GM18508 (cell line): Measurements from ENCODE around the gene ZNF593OS.

Experiments used
- ATAC-seq: cut with Tn5 transposase; IDR thresholded peaks from one replicate; pipeline ENCODE4 v1.9.1; 2021; ENCODE audit warnings: moderate number of reproducible peaks; ENCODE audit not compliant: insufficient read depth, unreplicated experiment

The ZNF593OS gene

DNA sequence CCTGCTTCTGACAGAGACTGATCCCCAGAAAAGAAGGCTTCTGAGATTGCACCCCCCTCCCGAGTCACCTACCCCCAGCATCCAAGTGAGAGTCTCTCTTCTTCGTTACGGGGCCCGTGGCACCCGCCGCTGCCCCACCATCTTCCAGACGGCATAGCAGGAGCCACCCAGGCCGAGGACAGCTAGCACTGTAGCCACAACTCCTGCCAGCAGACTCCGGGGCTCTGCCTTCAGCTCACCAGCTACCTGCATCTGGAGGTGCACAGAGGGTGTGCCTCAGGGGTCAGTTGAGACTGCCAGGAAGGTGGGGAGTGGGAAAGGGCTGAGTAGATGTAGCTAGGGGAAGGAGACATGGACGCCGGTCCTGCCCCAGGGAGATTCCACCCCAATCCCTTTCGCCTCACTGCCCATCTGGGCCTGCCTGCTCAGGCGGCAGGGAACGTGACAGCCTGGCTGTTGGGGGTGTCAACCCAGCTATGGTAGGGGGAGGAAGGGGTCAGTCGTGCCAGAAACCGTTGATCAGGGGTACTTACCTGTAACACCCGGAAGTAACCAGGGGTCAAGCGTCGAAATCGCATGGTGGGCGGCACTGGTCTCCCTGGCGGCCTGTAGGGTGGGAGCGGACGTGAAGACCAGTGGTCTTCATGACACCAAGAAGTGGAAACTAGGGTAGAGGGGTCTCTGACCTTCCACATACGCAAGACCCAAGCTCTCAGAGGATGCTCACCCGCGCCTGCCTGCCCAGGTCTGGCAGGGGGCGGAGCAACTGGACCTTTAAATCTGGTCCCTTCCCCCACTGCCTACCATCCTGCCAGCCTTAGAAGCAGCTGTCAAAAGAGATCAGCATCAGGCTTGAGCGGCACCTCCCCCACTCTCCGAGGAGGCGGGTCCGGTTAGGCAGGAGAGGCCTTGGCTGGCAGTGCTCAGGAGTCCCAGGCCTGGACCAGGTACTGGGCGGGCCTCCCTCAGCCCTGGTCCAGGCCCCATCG, at the start of gene ZNF593OS:
ZNF593OS (minus strand) TSS at position 749 of the 989 bp plus-strand sequence; CDS start at position 578, 171 bp downstream.
- no peak for ATAC-seq

DNA sequence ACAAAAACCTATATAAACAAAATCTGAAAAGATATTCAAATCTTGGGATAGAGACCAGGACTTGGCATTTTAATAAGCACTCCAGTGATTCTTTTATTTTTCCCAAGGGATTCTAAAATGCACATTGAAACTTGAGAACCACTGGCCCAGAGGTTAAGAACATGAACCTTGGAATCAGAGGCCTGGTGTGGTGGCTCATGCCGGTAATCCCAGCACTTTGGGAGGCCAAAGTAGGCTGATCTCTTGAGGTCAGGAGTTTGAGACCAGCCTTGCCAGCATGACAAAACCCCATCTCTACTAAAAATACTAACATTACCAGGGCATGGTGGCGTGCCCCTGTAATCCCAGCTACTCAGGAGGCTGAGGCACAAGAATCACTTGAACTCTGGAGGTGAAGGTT, 49.5 kb upstream of the ZNF593OS start:
- ATAC-seq = no peak

DNA sequence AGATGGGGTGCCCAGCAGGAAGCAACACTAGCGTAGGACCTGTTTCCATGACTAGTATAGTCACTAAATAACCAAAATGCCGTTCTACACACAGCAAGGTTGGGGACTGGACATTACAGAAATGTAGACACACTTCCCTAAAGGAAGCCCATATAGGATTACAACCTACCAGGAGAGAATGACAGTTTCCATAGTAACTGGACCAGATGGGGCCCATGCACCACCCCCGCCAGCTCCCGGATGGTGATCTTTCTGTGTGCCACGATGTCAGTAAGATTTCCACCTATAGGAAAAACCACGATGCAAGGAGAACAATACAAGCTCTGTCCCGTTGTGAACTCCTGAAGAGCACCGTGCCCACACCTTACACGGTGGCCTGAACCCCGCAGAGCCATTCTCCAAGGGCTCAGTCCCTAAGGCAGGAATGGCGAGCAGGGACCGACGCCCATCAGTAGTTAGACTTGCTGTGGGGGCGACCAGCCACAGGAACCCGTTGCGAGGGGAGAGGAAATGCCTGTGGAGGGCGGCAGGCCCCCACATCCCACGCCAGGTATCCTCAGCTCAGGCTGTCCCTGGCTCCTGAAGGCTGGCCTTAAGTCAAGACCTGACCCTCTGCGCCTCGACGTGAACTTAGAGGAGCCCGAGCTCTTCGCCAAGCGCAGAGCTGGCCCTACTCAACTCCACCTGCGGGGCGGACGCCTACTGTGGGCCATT, 48.7 kb upstream of the ZNF593OS start:
- ATAC-seq = no peak

DNA sequence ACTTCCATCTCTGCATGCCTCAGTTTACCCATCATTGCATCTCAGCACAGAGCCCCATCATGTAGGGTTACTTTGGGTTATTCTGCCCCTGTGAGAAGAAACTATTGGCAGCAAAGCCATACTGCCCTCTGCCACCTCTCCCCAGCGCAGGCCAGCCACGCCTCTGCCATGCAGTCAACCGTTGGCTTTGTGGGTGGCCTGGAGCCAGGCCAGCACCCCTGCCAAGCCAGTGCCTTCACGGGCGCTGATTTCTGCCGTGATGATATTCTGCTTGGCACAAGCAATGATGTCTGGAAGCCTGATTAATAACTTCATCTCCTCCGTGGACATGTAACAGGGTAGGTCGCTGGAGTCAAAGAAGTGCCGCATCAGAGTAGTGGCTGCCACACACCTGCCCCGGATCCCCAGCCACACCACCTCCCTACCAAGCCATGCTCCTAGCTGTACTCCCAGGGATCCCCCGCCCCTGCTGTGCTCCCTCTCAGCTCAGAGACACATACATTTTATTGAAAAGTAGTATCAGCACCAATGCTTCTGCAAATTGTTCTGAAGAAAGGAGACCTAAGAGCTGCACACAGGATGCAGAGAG, 47.4 kb upstream of the ZNF593OS start:
- no peak for ATAC-seq

DNA sequence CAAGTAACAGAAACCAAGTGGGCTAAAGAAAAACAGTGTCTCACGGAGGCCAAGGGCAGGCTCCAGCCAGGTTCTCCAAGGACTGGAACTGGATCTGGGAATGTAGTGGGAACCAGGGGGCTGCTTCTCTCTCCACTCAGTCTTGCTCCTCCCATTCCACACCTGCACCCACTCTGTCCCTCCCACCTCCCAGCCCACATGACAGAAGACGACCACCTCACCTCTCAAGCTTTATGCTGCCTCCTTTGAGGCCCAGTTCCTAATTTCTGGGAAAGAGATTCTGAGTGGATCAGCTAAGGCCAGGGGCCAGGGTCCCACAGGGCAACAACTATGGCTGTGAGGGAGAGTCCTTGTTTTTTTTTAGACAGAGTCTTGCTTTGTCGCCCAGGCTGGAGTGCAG, 43.6 kb upstream of the ZNF593OS start:
- ATAC-seq = no peak

DNA sequence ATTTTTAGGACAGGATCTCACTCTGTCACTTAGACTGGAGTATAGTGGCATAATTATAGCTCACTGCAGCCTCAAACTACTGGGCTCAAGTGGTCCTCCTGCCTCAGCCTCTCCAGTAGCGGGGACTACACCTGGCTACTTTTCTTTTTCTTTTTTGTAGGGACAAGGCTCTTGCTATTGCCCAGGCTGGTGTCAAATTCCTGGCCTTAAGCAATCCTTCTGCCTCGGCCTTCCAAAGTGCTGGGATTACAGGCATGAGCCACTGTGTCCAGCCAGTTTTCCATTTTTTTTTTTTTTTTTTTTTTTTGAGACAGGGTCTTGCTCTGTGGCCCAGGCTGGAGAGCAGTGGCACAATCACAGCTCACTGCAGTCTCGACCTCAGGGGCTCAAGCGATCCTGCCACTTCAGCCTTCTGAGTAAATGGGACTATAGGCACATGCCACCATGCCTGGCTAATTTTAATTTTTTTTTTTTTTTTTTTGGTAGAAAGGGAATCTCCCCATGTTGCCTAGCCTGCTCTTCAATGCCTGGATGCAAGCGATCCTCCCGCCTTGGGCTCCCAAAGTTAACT, 41.8 kb upstream of the ZNF593OS start:
- no peak for ATAC-seq

DNA sequence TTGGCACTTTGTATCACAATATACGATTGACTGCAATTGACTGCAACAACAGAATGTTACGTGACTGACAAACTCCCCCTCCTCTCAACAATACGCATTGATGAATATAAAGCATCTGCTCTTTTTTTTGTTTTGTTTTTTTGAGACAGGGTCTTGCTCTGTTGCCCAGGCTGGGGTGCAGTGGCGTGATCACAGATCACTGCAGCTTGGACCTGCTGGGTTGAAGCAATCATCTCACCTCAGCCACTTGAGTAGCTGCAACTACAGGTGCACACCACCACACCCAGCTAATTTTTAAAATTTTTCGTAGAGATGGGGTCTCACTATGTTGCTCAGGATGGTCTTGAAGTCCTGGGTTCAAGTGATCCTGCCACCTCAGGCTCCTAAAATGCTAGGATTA, 41.1 kb upstream of the ZNF593OS start:
- ATAC-seq = no peak

DNA sequence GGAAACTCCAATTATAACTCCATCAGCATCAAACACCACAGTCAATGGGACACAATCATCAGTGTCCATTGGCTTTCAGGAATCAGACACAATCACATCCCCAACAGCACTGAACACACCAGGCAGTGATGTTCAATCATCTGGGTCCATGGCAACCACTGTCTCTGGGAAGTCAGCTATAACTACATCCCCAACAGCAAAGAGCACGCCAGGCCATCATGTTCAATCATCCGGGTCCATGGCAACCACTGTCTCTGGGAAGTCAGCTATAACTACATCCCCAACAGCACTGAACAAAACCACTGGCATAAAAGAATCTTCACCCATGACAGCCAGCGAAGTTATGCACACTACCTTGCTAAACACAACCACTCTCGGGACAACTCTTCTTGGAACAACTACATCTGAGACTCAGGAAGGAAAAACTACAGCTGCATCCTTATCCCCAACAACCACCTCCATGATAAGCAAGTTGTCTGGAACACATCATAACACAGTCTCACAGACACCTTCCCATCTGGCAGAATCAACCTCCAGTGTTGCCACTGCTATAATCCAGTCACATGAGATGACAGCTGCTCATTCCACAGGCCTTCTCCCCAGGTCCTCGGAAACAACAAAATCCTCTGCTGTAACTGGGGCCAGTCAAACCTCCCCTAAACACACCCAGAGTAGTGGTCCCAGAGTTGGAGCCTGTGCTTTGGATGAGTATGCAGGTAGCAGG, 38.7 kb upstream of the ZNF593OS start:
- no peak for ATAC-seq

DNA sequence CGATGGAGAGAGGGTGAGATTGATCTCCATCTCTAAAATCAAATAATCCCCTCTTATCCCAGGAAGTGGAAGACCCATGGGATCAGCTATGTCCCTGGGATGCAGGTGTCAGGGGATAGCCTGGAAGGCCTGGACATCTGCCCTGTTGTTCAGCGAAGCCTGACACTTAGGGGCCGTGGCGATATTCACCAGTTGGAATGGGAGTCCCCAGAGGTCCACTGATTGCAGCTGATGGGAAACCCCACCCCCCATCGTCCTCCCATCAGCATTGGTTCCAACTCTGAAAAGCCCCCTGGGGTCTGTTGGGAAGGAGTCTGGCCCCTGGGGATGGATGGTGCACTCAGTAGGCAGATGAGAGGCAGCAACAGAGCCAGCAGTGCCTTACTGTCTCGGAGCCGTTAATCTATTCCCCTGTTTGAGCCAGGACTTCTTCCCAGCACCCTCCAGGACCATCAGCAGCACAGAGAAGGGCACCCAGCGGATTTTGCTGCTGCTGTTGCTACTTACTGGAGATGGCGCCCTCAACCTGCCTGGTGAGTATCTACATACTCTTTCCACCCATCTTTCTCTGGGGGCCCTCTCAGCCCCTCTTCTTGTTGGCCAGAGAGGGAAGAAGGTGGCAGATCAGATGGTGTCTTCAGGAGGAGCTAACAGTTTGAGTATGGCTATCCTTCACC, 32.1 kb upstream of the ZNF593OS start:
- ATAC-seq = no peak

DNA sequence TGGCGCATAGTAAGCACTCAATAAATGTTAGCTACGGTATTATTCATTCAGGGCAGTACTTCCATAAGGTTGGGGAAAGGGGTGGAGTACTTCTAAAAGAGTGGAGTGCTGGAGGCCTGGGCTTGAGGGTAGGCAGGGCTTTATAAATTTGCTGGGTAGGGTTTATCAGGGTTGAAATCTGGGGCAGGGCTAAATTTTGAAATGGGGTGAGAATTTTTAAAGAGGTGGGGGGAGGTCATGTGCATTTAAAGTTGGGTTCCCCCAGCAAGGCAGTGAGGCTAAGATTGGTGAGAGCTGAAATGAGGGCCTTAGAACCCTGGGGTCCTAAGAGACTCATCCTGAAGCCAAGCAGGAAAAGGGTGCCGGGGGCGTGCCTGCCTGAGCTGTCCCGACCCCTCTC, 28.8 kb upstream of the ZNF593OS start:
- ATAC-seq = no peak

DNA sequence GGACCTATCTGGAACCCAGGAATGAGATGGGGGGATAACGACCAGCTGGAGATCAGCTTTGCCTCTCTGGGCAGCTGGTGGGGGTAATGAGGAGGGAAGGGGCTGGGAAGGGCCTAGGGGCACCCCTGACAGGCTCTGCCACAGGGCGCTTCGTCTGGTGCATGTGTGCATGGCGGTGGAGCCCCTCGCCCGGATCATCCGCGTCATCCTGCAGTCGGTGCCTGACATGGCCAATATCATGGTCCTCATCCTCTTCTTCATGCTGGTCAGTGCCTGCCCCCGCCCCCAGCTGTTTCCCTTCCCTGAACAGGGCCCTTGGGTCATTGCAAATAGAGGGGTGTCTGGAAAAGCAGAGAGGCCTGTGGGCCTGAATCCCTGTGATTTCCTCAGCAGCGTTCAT, 26.2 kb upstream of the ZNF593OS start:
- no peak for ATAC-seq

DNA sequence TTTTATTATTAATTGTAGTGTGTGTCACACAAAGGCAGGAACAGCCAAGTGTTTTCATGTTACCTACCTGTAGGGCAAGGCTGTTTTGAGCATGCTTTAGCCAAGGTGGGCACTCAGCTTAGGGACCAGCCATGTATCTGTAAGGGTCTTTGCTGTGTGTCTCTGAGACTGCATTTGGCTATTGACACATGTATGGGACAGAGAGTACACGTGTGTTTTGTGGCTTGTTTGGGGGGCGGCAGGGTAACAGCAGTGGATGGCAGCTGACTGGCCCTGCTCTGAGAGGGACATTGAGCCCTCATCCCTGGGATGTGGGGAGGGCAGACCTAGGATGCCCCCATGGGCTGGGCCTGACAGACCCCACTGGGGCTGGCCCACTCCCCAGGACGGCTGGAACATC, 25.7 kb upstream of the ZNF593OS start:
- no peak for ATAC-seq

DNA sequence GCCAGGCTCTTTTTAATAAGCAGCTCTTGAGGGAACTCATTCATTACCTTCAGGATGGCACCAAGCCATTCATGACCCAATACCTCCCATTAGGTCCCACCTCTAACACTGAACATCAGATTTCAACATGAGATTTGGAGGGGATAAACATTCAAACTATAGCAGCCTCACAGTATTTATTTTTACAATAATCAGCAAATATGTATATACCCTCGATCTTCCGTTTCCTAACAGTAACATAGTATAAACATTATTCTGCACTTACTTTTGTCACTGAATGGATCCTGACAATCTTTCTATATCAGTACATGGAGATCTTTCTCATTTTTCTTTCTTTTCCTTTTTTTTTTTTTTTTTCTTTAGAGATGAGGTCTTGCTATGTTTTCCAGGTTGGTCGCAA, 24.2 kb upstream of the ZNF593OS start:
- ATAC-seq = no peak

DNA sequence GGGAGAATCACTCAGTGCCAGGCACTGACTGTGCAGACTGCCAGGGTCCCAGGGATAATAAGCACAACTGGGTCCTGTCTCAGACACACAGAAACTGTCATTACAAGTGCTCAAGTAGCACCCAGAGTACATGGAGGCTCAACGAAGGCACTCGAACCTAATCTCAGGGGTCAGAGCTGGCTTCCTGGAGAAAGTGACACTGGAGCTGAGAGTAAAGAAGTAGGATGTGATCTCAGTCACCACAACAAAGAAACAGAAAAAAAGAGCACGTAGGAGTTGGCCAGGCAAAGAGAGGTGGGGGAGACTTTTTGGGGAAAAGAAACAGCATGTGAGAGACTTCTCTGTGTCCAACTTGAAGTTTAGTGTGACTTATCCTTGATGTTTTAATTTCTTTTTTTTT, 20.1 kb upstream of the ZNF593OS start:
- no peak for ATAC-seq

DNA sequence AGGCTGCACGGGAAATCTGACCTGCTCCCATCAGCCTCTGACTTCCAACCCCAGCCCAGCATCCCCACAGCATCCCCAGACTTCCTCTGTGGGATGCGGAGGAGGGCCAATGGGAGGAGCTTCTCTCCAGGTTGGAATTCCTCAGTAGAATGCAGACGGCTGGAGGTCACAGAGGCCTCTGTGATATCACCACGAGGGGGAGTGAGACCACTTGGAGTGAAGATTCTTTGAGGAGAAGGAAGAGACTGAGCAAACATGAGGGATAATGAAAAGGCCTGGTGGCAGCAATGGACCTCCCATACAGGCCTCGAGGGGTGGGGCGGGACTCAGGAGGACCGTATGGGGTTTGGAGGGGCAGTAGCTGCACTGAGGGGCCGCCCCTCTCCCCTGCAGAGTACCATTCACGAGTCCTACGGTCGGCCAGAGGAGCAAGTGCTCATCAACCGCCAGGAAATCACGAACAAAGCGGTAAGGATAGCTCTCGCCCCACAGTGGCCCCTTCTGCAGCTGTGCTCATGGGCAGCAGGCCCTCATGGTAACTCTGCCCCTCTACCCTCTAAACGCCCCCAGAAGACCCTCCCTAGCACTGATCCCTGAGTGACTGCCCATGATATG, 18.8 kb upstream of the ZNF593OS start, which contains the start of gene CATSPER4:
CATSPER4 (plus strand) TSS at position 230 of the 615 bp plus-strand sequence; CDS start at position 256, 26 bp downstream.
- ATAC-seq = no peak

DNA sequence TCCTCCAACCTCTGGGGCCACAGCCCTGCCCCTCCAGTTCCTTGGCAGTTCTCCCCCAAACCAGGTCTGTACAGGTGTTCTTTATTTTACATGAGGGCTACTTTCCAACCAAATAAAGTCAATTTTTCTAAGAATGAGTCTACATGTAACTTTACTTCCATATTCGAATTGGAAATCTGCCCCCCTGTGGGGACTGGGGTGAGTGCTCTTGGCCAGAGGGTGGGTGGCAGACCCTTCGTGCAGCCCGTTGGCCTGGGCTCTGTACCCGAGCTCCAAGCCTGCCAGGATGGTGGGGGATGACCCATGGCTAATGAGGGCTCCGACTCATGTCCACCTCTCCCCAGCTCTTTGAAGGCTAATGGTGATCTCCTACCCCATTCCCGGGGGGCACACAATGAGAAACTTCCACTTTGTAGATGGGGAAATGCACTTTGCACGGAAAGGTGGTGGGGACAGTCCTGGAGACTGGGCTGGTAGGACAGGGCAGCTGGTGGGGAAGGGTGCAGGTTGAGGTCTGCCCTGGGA, 18.2 kb upstream of the ZNF593OS start:
- no peak for ATAC-seq

DNA sequence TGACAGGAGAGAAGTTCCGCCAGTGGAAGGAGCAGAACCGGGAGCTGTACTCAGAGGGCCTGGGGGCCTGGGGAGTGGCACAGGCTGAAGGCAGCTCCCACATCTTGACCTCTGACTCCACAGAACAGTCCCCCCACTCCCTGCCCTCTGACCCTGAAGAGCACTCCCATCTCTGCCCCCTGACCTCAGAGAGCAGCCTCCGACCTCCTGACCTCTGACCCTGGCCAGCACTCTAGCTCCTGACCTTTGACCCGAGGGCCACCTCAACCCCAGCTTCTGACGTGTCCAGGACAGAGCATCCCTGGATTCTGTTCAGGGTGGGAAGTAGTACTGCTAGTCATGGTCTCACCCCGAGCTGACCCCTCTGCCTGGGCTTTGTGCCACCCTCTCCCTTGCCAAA, 17.7 kb upstream of the ZNF593OS start:
- ATAC-seq = no peak

DNA sequence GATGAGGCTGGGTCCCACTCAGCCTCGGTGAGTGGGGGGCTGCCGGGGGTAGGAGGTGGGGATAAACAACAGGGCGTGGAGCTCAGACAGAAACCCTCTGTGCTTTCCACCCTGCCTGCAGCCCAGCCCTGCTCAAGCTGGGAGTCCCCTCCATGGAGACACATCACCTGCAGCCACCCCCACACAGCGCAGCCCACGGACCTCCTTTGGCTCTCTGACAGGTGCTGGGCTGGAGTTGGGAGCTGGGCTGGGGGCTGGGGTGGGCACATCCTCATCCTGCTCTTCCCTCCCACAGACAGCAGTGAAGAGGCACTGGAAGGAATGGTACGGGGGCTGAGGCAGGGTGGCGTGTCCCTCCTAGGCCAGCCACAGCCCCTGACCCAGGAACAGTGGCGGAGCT, 16.8 kb upstream of the ZNF593OS start:
- ATAC-seq = no peak

DNA sequence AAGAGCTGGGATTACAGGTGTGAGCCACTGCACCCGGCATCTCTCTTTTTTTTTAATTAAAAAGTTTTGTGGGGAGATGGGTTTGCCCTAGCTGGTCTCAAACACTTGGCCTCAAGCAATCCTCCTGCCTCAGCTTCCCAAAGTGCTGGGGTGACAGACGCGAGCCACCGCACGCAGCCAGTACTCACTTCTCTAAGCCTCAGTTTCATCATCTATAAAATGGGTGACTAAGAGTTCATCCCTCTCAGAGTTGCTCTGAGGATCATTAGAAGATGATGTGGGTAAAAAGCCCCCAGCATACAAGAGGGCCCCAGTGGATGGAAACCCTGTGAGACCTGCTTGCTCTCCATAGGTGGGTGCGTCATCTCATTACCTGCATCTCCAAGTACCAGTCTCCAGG, 16.2 kb upstream of the ZNF593OS start:
- ATAC-seq = no peak
